Smooth muscle cell (in vitro differentiated cells): ENCODE measurements around the gene KIF1C. TPM values are rescaled to one million over a fixed set of nuclear protein-coding genes. Genes with fewer than 3 reads are reported as not detected.

ENCODE experiments used
- DNase-seq: peaks from one replicate; lab custom pipeline; 2025; ENCODE audit not compliant: unreplicated experiment; lab: John Stamatoyannopoulos, UW
- H2AFZ ChIP-seq: fragments of 200-600 bp; sonication (generic); 2 replicates; pipeline ENCODE4 v1.6.0; 2016; ENCODE audit warnings: antibody characterized with exemption, low read depth, mild to moderate bottlenecking
- H3F3A ChIP-seq: fragments of 200-600 bp; sonication (generic); 2 replicates; pipeline ENCODE4 v1.6.0; 2017; ENCODE audit warnings: antibody characterized with exemption, low read depth
- H3K27ac ChIP-seq: fragments of 200-600 bp; sonication (generic); 2 replicates; pipeline ENCODE4 v1.5.1; 2016; ENCODE audit warnings: low read depth, mild to moderate bottlenecking
- H3K27me3 ChIP-seq: fragments of 200-600 bp; sonication (generic); 2 replicates; pipeline ENCODE4 v1.6.1; 2016; ENCODE audit warnings: low read depth, mild to moderate bottlenecking
- H3K36me3 ChIP-seq: fragments of 200-600 bp; sonication (generic); 2 replicates; pipeline ENCODE4 v1.5.1; 2016; ENCODE audit warnings: low read depth
- H3K4me1 ChIP-seq: fragments of 200-600 bp; sonication (generic); 2 replicates; pipeline ENCODE4 v1.5.1; 2016; ENCODE audit warnings: low read depth
- H3K4me2 ChIP-seq: fragments of 200-600 bp; sonication (generic); 2 replicates; pipeline ENCODE4 v1.6.0; 2016; ENCODE audit warnings: mild to moderate bottlenecking
- H3K4me3 ChIP-seq: fragments of 200-600 bp; sonication (generic); 2 replicates; pipeline ENCODE4 v1.5.1; 2016; ENCODE audit warnings: mild to moderate bottlenecking
- H3K79me2 ChIP-seq: fragments of 200-600 bp; sonication (generic); 2 replicates; pipeline ENCODE4 v1.6.0; 2016; ENCODE audit warnings: low read depth, mild to moderate bottlenecking
- H3K9ac ChIP-seq: fragments of 200-600 bp; sonication (generic); 2 replicates; pipeline ENCODE4 v1.6.0; 2016; ENCODE audit warnings: low read depth
- H3K9me3 ChIP-seq: fragments of 200-600 bp; sonication (generic); replicated peaks from 2 replicates; pipeline ENCODE4 v1.5.1; 2016; ENCODE audit warnings: low read depth
- H4K20me1 ChIP-seq: fragments of 200-600 bp; sonication (generic); 2 replicates; pipeline ENCODE4 v1.6.0; 2016; ENCODE audit warnings: low read depth
- CTCF ChIP-seq: fragments of 200-600 bp; sonication (generic); IDR thresholded peaks from 2 replicates; pipeline ENCODE4 v1.5.1; 2017; ENCODE audit warnings: borderline replicate concordance, mild to moderate bottlenecking, antibody characterized with exemption; ENCODE audit not compliant: insufficient read depth, poor library complexity, severe bottlenecking
- WGBS: methylation state at CpG from one replicate; pipeline ENCODE4 v1.1.7; 2016; ENCODE audit warnings: low lambda C conversion rate; 5-methylcytosine and 5-hydroxymethylcytosine counted together
- polyA plus RNA-seq: library from polyadenylated mRNA; unstranded; fragments of >200 nt; fragmentation: Nextera tagmentation; extraction: Ambion mirVana; gene quantifications from 2 replicates; pipeline ENCODE4 v1.2.1, GENCODE V29; 2016
- total RNA-seq: library from RNA; depleted of rRNA; stranded (reverse); fragments of >200 nt; gene quantifications from 2 replicates; pipeline ENCODE4 v1.2.3, GENCODE V29; 2014

KIF1C gene
- total and polyA plus RNA-seq, 2 experiments from 2014 or later: 20.9 to 36.2 TPM

- H3F3A ChIP-seq: no peaks in the 10 kb centered on the region
- no peak for DNase-seq
- no peak overlapping the region for H2AFZ ChIP-seq
- no peak overlapping the region for H3K9ac ChIP-seq
- peaks cover 6% of the 10 kb centered on the region for H3K79me2 ChIP-seq
- H3K36me3 ChIP-seq: no peaks in the 10 kb centered on the region
- no peaks in the 10 kb centered on the region for H3K9me3 ChIP-seq
- no peak overlapping the region for H3K4me3 ChIP-seq
- no peaks in the 10 kb centered on the region for H3K27me3 ChIP-seq
- no peak overlapping the region for H3K27ac ChIP-seq
- H3K4me1 ChIP-seq: no peaks in the 10 kb centered on the region
- WGBS: 96% methylated on average over 3 of the region's 3 CpGs
- H4K20me1 ChIP-seq: no peaks in the 10 kb centered on the region
- H3K4me2 ChIP-seq: no peak overlapping the region
- no peak for TF ChIP-seq CTCF
Observed at GRCh38 chr17:4958102-4958501, 39.6 kb upstream of the KIF1C start.

- no peaks in the 10 kb centered on the region for H3F3A ChIP-seq
- no peaks in the 10 kb centered on the region for H3K27me3 ChIP-seq
- H3K9ac ChIP-seq: no peak overlapping the region
- DNase-seq: no peak
- no peak overlapping the region for H3K4me2 ChIP-seq
- H3K4me1 ChIP-seq: no peaks in the 10 kb centered on the region
- H3K27ac ChIP-seq: no peak overlapping the region
- no peak overlapping the region for H2AFZ ChIP-seq
- H3K79me2 ChIP-seq: peaks cover 14% of the 10 kb centered on the region
- no peak overlapping the region for H3K4me3 ChIP-seq
- no peaks in the 10 kb centered on the region for H3K36me3 ChIP-seq
- no peak for TF ChIP-seq CTCF
- H3K9me3 ChIP-seq: no peaks in the 10 kb centered on the region
- WGBS: 95% methylated on average over 18 of the region's 18 CpGs
- no peaks in the 10 kb centered on the region for H4K20me1 ChIP-seq
Observed at GRCh38 chr17:4959261-4959965, 38.3 kb upstream of the KIF1C start.

- Histone ChIP-seq H3K27ac (no peak overlapping the region), H2AFZ (no peak overlapping the region), H3K9ac (no peak overlapping the region), H3K27me3 (no peaks in the 10 kb centered on the region), H3K4me3 (no peak overlapping the region), H3K9me3 (no peaks in the 10 kb centered on the region), H3K36me3 (no peaks in the 10 kb centered on the region), H3K4me2 (no peak overlapping the region), H4K20me1 (no peaks in the 10 kb centered on the region), H3F3A (peaks cover 3% of the 10 kb centered on the region), H3K79me2 (peaks cover 23% of the 10 kb centered on the region), H3K4me1 (no peaks in the 10 kb centered on the region)
- WGBS: 94% methylated on average over 9 of the region's 9 CpGs
- DNase-seq: no peak
- TF ChIP-seq CTCF: no peak
Observed at GRCh38 chr17:4960279-4960922, 37.3 kb upstream of the KIF1C start.
